ENCODE measurements around the gene IL1RL2.

IL1RL2 gene

DNA sequence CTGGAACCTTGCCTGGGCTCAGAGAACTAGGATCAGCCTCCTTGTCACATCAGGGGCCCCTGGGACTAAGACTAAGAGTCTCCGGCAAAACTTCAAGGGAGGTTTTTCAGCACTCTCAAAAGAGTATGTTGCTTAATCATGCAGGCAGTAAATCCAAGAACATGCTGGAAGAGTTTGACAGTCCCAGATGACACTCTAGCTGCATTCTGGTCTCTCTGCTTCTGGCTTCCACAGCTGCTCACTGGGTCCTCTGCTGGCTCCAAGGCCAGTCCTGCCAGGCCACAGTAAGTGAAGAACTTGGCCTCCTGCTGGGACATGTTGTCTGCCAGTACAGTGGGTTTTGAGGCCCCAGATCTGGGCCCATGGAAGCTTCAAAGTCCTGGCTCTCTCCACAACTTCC is 79.4 kb downstream of the IL1RL2 start:
- no peak for DNase-seq (ENCODE audit: low read depth)

DNA sequence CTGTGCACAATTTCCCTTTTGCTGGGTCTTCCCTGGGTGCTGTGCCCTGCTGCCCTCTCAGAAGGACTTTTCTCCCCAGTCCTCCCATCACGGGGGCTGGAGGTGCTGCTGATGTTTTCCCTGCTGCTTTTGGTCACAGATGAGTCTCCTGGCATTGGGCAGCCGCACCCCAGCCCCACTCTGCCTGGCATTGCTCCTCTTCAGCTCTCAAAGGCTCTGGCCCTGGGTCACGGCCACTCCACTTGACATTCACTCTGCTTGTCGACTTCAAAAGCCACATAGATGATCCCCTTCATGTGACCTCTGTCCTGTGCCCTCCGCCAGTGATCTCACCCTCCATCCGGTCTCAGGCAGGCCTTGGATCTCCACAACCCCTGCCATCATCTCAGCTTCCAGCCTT is 81.0 kb downstream of the IL1RL2 start:
- DNase-seq (ENCODE audit: low read depth), result no peak

- DNase-seq (ENCODE audit: low read depth), result no peak
Measured at GRCh38 chr2:102268510-102269199, 81.8 kb downstream of the IL1RL2 start.

DNA sequence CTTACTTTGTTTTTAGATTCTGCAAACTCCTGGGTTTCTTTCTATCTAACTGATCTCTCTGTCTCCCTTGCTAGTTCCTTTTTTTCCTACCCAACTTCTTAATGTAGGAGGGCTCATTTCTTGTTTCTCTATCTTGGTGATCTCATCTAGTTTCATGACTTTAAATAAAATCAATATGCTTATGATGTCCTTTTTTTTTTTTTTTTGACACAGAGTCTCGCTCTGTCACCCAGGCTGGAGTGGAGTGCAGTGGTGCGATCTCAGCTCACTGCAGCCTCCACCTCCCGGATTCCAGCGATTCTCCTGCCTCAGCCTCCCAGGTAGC is 82.3 kb downstream of the IL1RL2 start:
- no peak for DNase-seq (ENCODE audit: low read depth)

- no peak for DNase-seq (ENCODE audit: low read depth)
Measured at GRCh38 chr2:102271844-102272243, 85.0 kb downstream of the IL1RL2 start.

GRCh38 chr2:102273619-102274211 is 86.9 kb downstream of the IL1RL2 start:
- no peak for DNase-seq (ENCODE audit: low read depth)

DNA sequence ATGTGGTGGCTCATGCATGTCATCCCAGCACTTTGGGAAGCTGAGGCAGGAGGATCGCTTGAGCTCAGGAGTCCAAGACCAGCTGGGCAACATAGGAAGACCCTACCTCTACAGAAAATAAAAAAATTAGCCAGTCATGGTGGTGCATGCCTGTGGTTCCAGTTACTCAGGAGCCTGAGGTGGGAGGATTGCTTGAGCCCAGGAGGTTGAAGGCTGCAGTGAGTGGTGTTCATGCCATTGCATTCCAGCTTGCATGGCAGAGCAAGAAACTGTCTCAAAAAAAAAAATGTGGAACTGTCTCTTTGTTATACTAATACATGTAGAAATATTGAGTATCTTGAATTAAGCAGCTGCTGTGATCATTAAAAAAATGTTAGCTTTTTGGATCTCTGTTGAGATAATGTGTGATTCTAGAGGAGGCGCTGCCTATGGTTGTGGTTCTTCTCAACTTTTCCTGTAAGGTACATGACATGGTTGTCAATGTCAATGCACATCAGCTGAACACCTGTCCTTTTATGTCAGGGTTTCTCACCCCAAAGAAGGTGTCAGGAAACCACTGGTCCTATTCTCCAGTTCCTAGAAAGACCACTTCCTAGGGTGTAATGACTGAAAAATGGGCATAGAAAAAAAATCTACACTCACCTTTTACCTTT is 89.9 kb downstream of the IL1RL2 start:
- no peak for DNase-seq (ENCODE audit: low read depth)

DNA sequence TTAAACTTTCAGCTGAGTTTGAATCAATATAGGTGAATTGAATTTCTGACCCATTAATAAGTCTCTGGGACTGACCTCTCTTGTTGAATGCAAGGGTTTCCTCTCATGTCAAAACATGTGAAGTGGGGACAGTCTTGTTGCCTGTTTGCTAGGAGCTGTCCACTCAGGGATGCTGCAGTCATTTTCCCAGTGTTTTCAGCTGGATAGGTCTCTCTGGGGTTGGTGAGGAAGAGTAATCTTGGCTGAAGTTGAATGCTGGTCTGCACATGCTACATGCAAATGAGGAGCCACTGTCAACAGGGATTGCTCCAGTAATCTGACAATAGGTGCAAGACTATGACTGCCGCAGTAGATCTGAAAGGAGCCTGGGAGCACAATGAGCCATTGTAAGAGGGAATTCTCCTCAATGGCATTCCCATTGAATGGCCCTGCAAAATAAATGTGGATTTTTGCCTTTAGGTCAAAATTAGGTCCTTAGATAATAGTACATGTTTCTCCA is 90.4 kb downstream of the IL1RL2 start:
- DNase-seq (ENCODE audit: low read depth), result no peak

- no peak for DNase-seq (ENCODE audit: low read depth)
Measured at GRCh38 chr2:102278720-102279390, 92.0 kb downstream of the IL1RL2 start.

GRCh38 chr2:102279391-102279735 is 92.5 kb downstream of the IL1RL2 start:
- no peak for DNase-seq (ENCODE audit: low read depth)

DNA sequence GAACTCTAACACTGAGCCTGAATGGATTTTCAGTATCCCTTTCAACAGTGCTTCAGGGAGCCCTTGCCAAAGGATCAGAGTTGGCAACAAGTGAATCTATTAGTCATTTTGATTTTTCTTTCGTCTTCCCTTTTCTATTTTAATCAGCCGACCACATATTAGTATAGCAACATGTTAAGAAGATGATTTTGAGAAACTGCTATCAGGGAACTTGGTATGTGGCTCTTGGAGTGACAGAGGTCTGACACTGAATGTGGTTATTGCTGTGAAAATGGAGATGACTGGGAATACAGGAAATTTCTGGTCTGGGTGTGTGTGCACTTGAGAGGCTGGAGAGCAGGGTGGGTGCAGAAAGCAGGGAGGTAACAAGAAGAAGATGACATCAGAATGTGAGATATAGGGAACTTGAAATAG is 95.9 kb downstream of the IL1RL2 start:
- no peak for DNase-seq (ENCODE audit: low read depth)

GRCh38 chr2:102283996-102284395 is 97.2 kb downstream of the IL1RL2 start:
- no peak for DNase-seq (ENCODE audit: low read depth)

- DNase-seq (ENCODE audit: low read depth), result no peak
Measured at GRCh38 chr2:102284611-102285010, 97.8 kb downstream of the IL1RL2 start.

DNA sequence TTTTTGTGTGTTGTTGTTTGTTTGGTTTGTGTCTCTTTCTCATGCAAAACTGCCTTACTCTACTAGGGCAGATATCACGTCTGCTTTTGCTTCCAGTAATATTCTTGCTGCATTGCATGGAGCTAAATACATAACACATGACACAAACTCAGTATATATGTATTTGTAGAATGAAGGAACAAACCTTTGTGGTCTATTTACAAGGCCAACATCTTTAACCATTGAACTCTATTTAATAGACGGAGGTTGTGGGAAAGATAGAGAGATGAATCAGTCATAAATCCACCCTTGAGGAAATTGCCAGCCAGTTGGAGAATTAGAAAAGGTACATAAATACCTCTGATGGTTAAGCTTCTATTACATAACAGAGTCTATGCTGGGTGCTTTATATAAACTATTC is 98.5 kb downstream of the IL1RL2 start:
- DNase-seq (ENCODE audit: low read depth), result no peak

DNA sequence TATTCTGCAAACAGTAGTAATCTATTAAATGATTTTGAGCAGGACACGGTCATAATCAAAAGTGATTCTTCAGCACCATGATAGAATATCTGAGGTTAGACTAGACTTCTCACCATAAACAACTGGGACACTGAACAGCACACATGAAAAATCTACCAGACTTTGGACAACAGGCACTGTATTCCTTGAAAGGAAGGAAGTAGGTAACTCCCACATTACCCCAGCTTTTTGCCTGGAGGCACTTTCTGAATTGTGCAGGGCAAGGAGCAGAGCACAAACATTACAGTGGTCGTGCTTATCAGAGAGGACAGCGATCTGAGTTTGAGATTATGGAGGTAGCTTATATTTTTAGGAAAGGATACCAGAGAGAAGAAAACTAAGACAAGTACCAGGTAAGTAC is 99.2 kb downstream of the IL1RL2 start:
- no peak for DNase-seq (ENCODE audit: low read depth)

DNA sequence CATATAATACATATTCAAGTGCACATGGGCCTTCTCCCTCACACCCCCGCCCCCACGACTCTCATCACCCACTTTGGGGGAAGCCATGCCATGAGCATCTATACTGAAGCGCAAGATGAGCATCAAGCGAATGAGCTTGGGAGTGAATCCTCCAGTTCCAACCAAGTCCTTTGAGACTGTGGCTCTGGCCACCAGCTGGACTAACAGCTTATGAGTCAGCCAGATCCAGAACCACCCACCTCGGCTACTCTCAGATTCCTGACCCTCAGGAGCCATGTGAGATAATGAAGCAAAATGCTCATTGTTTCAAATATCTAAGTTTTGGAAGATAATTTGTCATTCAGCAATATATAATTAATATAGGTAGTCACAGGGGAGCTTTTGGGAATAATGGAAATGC is 102.3 kb downstream of the IL1RL2 start:
- no peak for DNase-seq (ENCODE audit: low read depth)
